GM18520 (cell line): ENCODE measurements around the gene COL19A1.
A peak's percentile ranks its signal among the peaks of the same experiment; 100 is the strongest.
"Not testable (repeated sequence)": the region's sequence is repeated elsewhere in the genome, so short reads cannot be mapped to it uniquely, and the experiment has no call there.

ENCODE experiments used
- ATAC-seq: cut with Tn5 transposase; IDR thresholded peaks from one replicate; pipeline ENCODE4 v1.9.1; 2021; ENCODE audit not compliant: unreplicated experiment

Gene COL19A1

DNA sequence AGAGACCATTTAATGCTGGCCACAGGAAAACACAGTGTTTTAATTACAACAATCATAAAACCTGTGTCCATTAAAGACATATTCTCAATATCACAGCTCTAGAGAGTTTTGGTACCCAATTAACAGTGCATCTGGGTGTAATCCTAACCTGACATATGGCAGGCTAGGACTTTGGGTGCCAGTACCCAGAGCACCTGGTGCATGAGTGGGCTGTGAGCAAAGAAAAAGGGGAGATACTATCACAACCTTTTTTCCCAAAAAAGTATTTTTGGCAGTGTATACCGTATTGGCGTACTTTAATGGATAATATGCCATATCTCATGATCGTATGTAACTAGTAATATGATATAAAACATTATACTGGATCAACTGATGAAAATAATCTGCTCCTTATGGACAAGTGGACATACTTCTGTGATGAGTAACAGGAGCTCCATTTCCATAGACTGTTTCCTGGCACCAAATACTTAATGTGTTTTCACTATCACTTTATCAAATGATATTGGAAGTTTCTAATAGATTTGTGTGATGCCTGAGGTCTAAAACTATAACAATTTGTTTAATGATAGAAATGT, 91.7 kb downstream of the COL19A1 start:
- no peak for ATAC-seq

GRCh38 chr6:69958978-69959377, 92.6 kb downstream of the COL19A1 start:
- no peak for ATAC-seq

GRCh38 chr6:69965974-69966373, 99.6 kb downstream of the COL19A1 start:
- not testable (repeated sequence) for ATAC-seq

DNA sequence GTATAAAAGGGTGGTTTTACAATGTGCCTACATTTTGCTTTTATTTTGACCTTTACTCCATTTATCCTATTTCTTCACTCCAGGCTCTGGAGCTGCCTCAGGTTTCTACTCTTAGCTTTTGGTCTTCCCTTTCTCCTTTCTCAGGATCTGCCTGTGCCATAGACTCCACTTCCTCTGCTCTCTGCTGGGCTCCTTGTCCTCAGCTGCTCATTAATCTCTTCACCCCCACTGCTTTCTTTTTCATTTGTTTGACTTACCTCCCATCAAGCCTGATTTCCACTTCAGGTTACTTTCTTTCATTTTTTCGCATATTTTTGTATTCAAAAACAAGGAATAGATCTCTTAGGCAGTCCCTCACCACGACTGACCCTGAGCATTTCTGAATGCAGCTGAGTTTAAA, 106.8 kb downstream of the COL19A1 start:
- ATAC-seq = no peak

- no peak for ATAC-seq
Observed at GRCh38 chr6:69973763-69974162, 107.4 kb downstream of the COL19A1 start.

DNA sequence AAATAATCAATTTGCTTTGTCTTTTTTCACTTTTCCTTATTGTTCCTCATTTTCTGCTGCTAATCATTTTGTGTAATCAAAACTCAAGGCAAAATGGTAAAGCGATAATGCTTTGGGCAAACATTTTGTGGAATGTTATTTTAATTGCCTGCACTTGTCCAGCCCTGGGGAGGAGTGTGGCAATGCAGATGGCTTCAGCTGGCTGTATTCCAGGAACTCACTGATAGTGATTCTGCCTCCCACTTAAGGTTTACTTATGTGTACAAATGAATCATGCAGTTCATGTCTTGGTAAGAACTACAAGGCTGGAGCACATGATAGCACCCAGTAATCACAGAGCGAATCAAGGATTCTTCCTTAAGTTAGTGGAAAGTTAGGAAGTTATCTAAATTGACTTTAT, 107.8 kb downstream of the COL19A1 start:
- ATAC-seq = no peak

- no peak for ATAC-seq
Observed at GRCh38 chr6:69976591-69977090, 110.3 kb downstream of the COL19A1 start.

- ATAC-seq = no peak
Observed at GRCh38 chr6:69980624-69981023, 114.3 kb downstream of the COL19A1 start.

- no peak for ATAC-seq
Observed at GRCh38 chr6:69984506-69984905, 118.2 kb downstream of the COL19A1 start.

DNA sequence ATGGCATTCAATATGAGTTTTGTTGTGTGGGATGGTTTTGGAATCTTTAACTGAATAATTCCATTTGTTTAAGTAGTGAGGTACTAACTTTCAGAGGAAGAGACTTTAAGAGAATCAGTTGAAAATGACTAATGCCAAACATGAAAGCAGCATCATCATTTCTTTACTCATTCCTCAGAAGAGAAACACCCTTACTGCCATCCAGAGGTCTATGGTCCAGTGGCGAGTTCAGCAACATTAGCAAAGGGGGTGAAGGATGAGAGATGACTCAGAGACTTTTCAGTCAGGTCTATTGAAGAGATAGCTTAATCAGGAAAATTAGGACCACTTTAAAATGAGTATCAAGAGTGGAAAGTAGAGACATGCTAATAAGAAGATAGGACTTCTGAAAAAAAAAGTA, 118.8 kb downstream of the COL19A1 start:
- ATAC-seq = peak; percentile 83

DNA sequence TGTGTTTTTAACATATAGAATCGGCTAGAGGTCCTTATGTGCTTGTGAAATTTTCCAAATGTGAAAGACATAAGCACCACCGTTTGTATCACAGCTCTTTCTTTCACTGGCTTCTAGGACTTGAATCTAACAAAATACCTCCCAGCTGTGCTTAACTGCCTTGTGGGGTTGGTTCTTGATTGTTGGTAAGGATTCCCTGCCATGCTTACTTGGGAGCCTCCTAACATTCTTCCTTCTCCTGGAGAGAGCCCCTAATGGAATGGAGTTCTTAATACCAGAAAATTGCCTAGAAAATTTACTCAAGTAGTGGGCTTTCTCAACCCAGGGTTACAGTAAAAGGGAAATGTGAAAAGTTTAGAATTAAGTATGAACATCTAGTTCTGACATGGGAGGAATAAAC, 121.2 kb downstream of the COL19A1 start:
- no peak for ATAC-seq

DNA sequence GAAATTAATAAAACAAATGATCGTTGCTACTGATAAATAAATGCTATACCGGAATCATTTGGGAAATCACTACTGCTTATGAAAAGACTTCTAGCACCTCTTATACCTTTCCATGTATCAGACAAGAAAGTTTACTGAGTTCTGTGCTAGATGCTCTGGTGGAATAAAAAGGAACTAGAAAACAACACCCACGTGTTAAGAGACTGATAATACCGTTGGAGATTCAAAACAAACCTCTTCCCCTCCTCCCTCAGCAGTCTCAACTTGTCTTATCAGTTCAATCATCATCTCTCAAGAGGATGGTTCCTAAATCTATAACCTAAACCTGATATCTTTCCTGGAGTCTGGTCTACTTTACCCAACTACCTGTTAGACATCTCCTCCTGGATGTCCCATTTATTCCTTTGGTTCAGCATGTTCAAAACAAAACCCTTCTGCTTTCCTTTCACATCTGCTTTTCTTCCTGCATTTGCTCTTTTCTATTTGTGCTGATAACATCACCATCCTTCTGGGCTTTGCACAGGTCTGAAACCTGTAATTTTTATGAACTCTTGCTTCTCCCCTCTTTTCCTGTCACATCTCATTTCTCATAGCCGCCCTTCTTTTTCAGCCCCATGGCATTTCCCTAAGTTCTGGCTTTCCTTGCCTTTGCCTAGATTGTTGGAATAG, 122.2 kb downstream of the COL19A1 start:
- no peak for ATAC-seq

- ATAC-seq = no peak
Observed at GRCh38 chr6:69994251-69994650, 127.9 kb downstream of the COL19A1 start.

- no peak for ATAC-seq
Observed at GRCh38 chr6:70008189-70008588, 141.8 kb downstream of the COL19A1 start.

GRCh38 chr6:70010339-70010738, 144.0 kb downstream of the COL19A1 start:
- ATAC-seq = not testable (repeated sequence)

GRCh38 chr6:70023201-70023600, 156.8 kb downstream of the COL19A1 start:
- ATAC-seq = not testable (repeated sequence)

GRCh38 chr6:70028246-70028645, 161.9 kb downstream of the COL19A1 start:
- no peak for ATAC-seq

DNA sequence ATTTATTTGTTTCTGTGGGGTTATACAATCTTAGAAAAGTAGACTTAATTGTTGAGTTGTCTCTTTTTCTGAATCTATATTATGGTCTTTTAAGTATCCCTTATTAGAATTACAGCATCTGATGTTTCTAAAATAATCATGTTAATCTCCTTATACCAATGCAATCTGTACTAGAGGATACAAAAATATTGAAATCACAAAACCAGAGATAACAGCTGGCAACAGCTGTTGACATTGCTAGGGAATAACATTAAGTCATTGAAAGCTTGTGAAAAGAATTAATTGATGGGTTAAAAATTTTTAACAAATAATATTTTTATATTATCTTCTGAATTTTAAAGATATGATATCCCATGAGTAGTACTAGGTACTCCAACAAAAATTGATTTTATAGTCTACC, 162.6 kb downstream of the COL19A1 start:
- ATAC-seq = no peak

DNA sequence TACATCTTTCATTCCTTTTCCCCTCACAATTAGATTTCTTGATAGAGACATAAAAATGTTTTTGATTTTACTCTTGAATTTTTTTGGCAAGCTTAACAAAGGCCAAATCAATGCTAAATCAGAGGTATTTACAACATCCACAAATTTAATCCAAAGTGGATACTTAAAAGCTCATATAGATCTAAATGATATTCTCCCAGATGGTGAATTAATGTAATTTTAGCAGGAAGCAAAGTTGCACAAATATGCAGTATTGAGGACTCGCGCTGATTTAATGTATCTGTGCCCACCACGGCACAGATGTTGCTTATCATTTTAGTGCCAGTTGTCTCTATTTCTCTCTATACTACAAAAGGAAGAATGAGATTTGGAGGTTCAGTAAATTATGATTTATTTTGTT, 167.4 kb downstream of the COL19A1 start:
- no peak for ATAC-seq

DNA sequence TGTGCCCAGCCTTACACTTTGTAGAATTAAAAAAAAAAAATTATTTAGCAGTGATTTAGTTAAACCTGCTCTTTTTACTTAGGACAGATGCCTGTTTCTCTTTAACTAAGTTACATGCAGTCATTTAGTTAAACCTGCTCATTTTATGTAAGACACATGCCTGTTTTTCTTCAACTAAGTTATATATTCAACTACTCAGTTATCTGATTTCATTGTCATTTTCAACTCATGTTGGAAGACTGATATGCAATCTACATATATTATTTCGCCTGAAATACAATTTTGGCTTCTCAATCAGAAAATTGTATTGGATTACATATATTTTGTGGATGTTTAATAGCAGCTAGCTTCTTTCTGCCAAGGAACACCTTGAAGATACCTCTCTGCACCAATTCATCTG, 171.1 kb downstream of the COL19A1 start:
- no peak for ATAC-seq

GRCh38 chr6:70040766-70041165, 174.4 kb downstream of the COL19A1 start:
- ATAC-seq = no peak

DNA sequence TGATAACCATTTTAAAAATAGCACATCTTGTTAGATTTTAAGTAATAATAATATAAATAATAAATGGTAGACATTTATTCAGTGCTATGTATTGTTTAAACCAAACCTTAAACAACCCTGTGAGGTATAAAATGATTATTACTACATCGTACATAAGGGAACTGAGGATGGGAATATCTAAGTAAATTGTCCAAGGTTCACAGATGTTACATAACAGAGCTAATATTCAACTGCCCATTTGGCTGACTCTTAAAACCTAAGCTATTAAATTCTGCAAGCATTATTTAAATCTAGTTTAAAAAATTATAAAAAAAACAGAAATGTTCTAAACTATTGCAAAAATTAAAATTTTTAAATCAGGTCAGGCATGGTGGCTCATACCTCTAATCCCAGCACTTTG, 175.1 kb downstream of the COL19A1 start:
- no peak for ATAC-seq

DNA sequence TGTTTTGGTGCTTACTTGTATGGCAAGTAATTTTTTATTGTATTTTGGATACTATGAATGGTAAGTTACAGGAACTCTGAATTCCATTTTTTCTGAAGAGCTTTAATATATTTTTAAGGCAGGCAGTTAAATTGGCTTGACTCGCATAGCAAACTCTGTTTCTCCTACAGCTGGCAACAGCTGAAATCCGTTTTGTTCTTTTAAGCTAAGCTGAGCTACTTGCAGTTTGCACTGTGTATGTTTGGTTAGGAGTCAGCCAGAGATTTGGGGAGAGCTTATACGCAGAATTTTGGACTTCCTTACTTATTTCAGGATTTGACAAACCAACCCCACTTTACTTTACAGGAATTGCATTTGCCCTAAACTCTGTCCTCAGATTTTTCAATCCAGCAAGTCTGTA, 179.1 kb downstream of the COL19A1 start:
- no peak for ATAC-seq
